ENCODE data around the gene KRT84. TPM values are rescaled to one million over a fixed set of nuclear protein-coding genes. Genes with fewer than 3 reads are reported as not detected.

The KRT84 gene
- total RNA-seq, 2 experiments from 2014 or later: not detected

GRCh38 chr12:52356031-52356761 lies 29.3 kb downstream of the KRT84 start:
- BruUV-seq (replicated peaks): no TSS peak
- DNase-seq (ENCODE audit: low spot score): no peak
- Histone ChIP-seq H2AFZ (ENCODE audit: low read length) (no peak overlapping the region), H4K20me1 (ENCODE audit: insufficient read depth, low read length) (no peaks in the 10 kb centered on the region), H3K4me1 (ENCODE audit: insufficient read depth, low read length, poor library complexity, severe bottlenecking) (peaks cover 39% of the 10 kb centered on the region), H3K27ac (ENCODE audit: low read depth, low read length, poor library complexity, severe bottlenecking) (no peak overlapping the region), H3K9me3 (ENCODE audit: low read length) (no peaks in the 10 kb centered on the region), H3K79me2 (ENCODE audit: insufficient read depth, low read depth, low read length) (no peaks in the 10 kb centered on the region), H3K4me2 (ENCODE audit: low read length) (no peak overlapping the region), H3K9me2 (ENCODE audit: insufficient read depth, low read length) (no peaks in the 10 kb centered on the region), H3K36me3 (ENCODE audit: insufficient read depth, low read length) (no peaks in the 10 kb centered on the region), H3K4me3 (ENCODE audit: low read depth, low read length, poor library complexity, severe bottlenecking) (no peak overlapping the region)
- ChIA-PET POLR2A (no interaction called here), CTCF (ENCODE audit: unreplicated experiment) (no interaction called here)
- TF ChIP-seq CTCF (conservative IDR thresholded peaks at IDR 0.05; ENCODE audit: low read length) (no peak), EZH2phosphoT487 (IDR thresholded peaks at IDR 0.05; ENCODE audit: borderline replicate concordance, low read depth, low read length) (no peak)
- intact Hi-C loops (cut with micrococcal nuclease; ENCODE audit: unreplicated experiment): no loop called here

- no peak for DNase-seq (ENCODE audit: low spot score)
- no peaks in the 10 kb centered on the region for H3K9me3 ChIP-seq (ENCODE audit: low read length)
- H3K36me3 ChIP-seq (ENCODE audit: insufficient read depth, low read length): no peaks in the 10 kb centered on the region
- no peak overlapping the region for H3K27ac ChIP-seq (ENCODE audit: low read depth, low read length, poor library complexity, severe bottlenecking)
- H2AFZ ChIP-seq (ENCODE audit: low read length): no peak overlapping the region
- H4K20me1 ChIP-seq (ENCODE audit: insufficient read depth, low read length): no peaks in the 10 kb centered on the region
- H3K9me2 ChIP-seq (ENCODE audit: insufficient read depth, low read length): no peaks in the 10 kb centered on the region
- POLR2A ChIA-PET: interaction anchor here (0.6 kb wide), 1 partner anchor 44 kb away, joined by 3 read pairs; no protein-coding TSS in a partner anchor
- no TSS peak for BruUV-seq (replicated peaks)
- intact Hi-C loops (cut with micrococcal nuclease; ENCODE audit: unreplicated experiment): no loop called here
- CTCF ChIA-PET (ENCODE audit: unreplicated experiment): no interaction called here
- no peak overlapping the region for H3K4me2 ChIP-seq (ENCODE audit: low read length)
- H3K79me2 ChIP-seq (ENCODE audit: insufficient read depth, low read depth, low read length): no peaks in the 10 kb centered on the region
- no peak overlapping the region for H3K4me3 ChIP-seq (ENCODE audit: low read depth, low read length, poor library complexity, severe bottlenecking)
- no peak for TF ChIP-seq CTCF (conservative IDR thresholded peaks at IDR 0.05; ENCODE audit: low read length)
- no peak for TF ChIP-seq EZH2phosphoT487 (IDR thresholded peaks at IDR 0.05; ENCODE audit: borderline replicate concordance, low read depth, low read length)
- peaks cover 34% of the 10 kb centered on the region for H3K4me1 ChIP-seq (ENCODE audit: insufficient read depth, low read length, poor library complexity, severe bottlenecking)
These were observed 30.3 kb downstream of the KRT84 start for GRCh38 chr12:52355176-52355575.

GRCh38 chr12:52354200-52354599 lies 31.3 kb downstream of the KRT84 start:
- no peak overlapping the region for H3K27ac ChIP-seq (ENCODE audit: low read depth, low read length, poor library complexity, severe bottlenecking)
- no peaks in the 10 kb centered on the region for H3K79me2 ChIP-seq (ENCODE audit: insufficient read depth, low read depth, low read length)
- intact Hi-C loops (cut with micrococcal nuclease; ENCODE audit: unreplicated experiment): no loop called here
- no peaks in the 10 kb centered on the region for H3K9me3 ChIP-seq (ENCODE audit: low read length)
- H3K4me2 ChIP-seq (ENCODE audit: low read length): no peak overlapping the region
- H3K4me1 ChIP-seq (ENCODE audit: insufficient read depth, low read length, poor library complexity, severe bottlenecking): peaks cover 25% of the 10 kb centered on the region
- H2AFZ ChIP-seq (ENCODE audit: low read length): no peak overlapping the region
- H3K36me3 ChIP-seq (ENCODE audit: insufficient read depth, low read length): no peaks in the 10 kb centered on the region
- BruUV-seq (replicated peaks): no TSS peak
- no peaks in the 10 kb centered on the region for H3K9me2 ChIP-seq (ENCODE audit: insufficient read depth, low read length)
- POLR2A ChIA-PET: interaction anchor here (0.8 kb wide), 1 partner anchor 16 kb away, joined by 3 read pairs; no protein-coding TSS in a partner anchor
- no peak for TF ChIP-seq EZH2phosphoT487 (IDR thresholded peaks at IDR 0.05; ENCODE audit: borderline replicate concordance, low read depth, low read length)
- no peak for TF ChIP-seq CTCF (conservative IDR thresholded peaks at IDR 0.05; ENCODE audit: low read length)
- DNase-seq (ENCODE audit: low spot score): no peak
- CTCF ChIA-PET (ENCODE audit: unreplicated experiment): no interaction called here
- no peaks in the 10 kb centered on the region for H4K20me1 ChIP-seq (ENCODE audit: insufficient read depth, low read length)
- no peak overlapping the region for H3K4me3 ChIP-seq (ENCODE audit: low read depth, low read length, poor library complexity, severe bottlenecking)
